ENCODE results near the gene REG3G. TPM values are rescaled to one million over a fixed set of nuclear protein-coding genes. Genes with fewer than 3 reads are reported as not detected.

The REG3G gene
- polyA plus RNA-seq, 1 donor from 2014 or later = not detected

Other genes with a start within 250 kb of the REG3G start
- not detected in 2 replicates for gene REG1B, start 62.3 kb downstream of the REG3G start, polyA plus RNA-seq
- not detected in 2 replicates for gene REG1A, start 94.8 kb downstream of the REG3G start, polyA plus RNA-seq
- gene REG3A, start 134.1 kb downstream of the REG3G start, polyA plus RNA-seq = not detected in 2 replicates